ENCODE data around the gene LINGO3. TPM values are rescaled to one million over a fixed set of nuclear protein-coding genes. Genes with fewer than 3 reads are reported as not detected.

The LINGO3 gene
- total and polyA plus RNA-seq, 2 of the 8 experiments (the other 6 are each of a cell fraction or from before 2014, with no cell fraction given) = 0.59 TPM; not detected in 1

GRCh38 chr19:2303211-2303798 lies 4.6 kb downstream of the LINGO3 start:
- Histone ChIP-seq H3K9ac (replicated peaks in 1 of 4; ENCODE audit: extremely low read depth in 1 of 4, low read depth in 3 of 4, low read length in 3 of 4) (no peak overlapping the region), H2AK5ac (ENCODE audit: low read depth, low read length) (peak overlapping the region; percentile 82; the same call in 1 of the 2 replicates), H3K56ac (replicated peaks; ENCODE audit: insufficient read length, low read depth, low read length) (no peak overlapping the region), H3K79me1 (ENCODE audit: low read depth, low read length) (no peaks in the 10 kb centered on the region), H2AFZ (ENCODE audit: low read length) (no peak overlapping the region), H3K9me3 (ENCODE audit: insufficient read depth in 2 of 2, low read depth in 1 of 2, low read length in 1 of 2) (no peaks in the 10 kb centered on the region), H2BK20ac (ENCODE audit: low read length) (peak overlapping the region; percentile 61; the same call in 1 of the 2 replicates), H4K20me1 (replicated peaks in 1 of 2; ENCODE audit: control insufficient read depth in 1 of 2, insufficient read depth in 2 of 2, low read length in 2 of 2) (peaks cover 0 to 4% of the 10 kb centered on the region in 2 experiments), H2BK12ac (ENCODE audit: low read depth, low read length) (peak overlapping the region; percentile 60; the same call in 1 of the 2 replicates), H3K4me3 (ENCODE audit: extremely low read depth in 1 of 4, insufficient read depth in 2 of 4, low read depth in 3 of 4, low read length in 4 of 4) (no peak overlapping the region), H3K27me3 (replicated peaks in 1 of 4; ENCODE audit: control insufficient read depth in 3 of 4, extremely low read depth in 1 of 4, insufficient read depth in 3 of 4, low read length in 3 of 4) (peaks cover 4 to 36% (median 25%) of the 10 kb centered on the region in 4 experiments), H2BK120ac (replicated peaks; ENCODE audit: low read depth, low read length) (no peak overlapping the region), H3K14ac (ENCODE audit: insufficient read length) (no peak overlapping the region), H3K23ac (ENCODE audit: insufficient read length) (no peak overlapping the region), H4K91ac (replicated peaks; ENCODE audit: insufficient read length, low read length) (peak overlapping the region; percentile 39), H3K79me2 (ENCODE audit: control insufficient read depth in 1 of 2, insufficient read depth in 2 of 2, low read length in 2 of 2) (no peaks in the 10 kb centered on the region), H3K36me3 (ENCODE audit: control insufficient read depth in 2 of 4, insufficient read depth in 4 of 4, low read length in 3 of 4) (no peaks in the 10 kb centered on the region), H3K4ac (replicated peaks; ENCODE audit: insufficient read length, low read depth, low read length) (no peak overlapping the region), H3K18ac (ENCODE audit: extremely low read depth, low read length) (no peak overlapping the region), H4K5ac (ENCODE audit: insufficient read length, low read depth, low read length) (no peak overlapping the region), H2BK15ac (ENCODE audit: low read length) (no peak overlapping the region; the same call in 1 of the 2 replicates), H4K8ac (ENCODE audit: extremely low read depth, insufficient read depth, low read length) (no peak overlapping the region), H3K4me1 (replicated peaks in 1 of 4; ENCODE audit: control insufficient read depth in 3 of 4, insufficient read depth in 4 of 4, low read length in 3 of 4) (peaks cover 0 to 17% (median 8%) of the 10 kb centered on the region in 4 experiments; a peak in 5 of 7 replicates), H3K27ac (ENCODE audit: low read depth, low read length) (no peak overlapping the region), H3K23me2 (ENCODE audit: low read depth, low read length) (peaks cover 2% of the 10 kb centered on the region; the same call in 1 of the 2 replicates), H2BK5ac (ENCODE audit: low read depth, low read length) (no peak overlapping the region; the same call in 1 of the 2 replicates), H3K4me2 (ENCODE audit: insufficient read depth in 1 of 2, low read depth in 2 of 2, low read length in 2 of 2) (0 out of 4 replicates have a peak overlapping the region, but pooled peaks of 1 of the 2 experiments have one; percentile 90)
- WGBS, 2 experiments (ENCODE audit: extremely low coverage in 1 of 2, insufficient coverage in 1 of 2, insufficient read length in 1 of 2, insufficient replicate concordance in 2 of 2, low coverage in 1 of 2, low lambda C conversion rate in 2 of 2, missing lambda C conversion rate in 1 of 2) = 86% methylated on average over 19 of the region's 26 CpGs; no CpG with 5 or more reads in 1 of the 2 experiments
- TF ChIP-seq RNF2 (IDR thresholded peaks at IDR 0.05; ENCODE audit: borderline replicate concordance, low read depth, low read length, missing control alignments, poor library complexity, severe bottlenecking) (no peak), BCL11A (IDR thresholded peaks at IDR 0.05; ENCODE audit: low read depth in 2 of 2, low read length in 2 of 2) (no peak), POLR2A (IDR thresholded peaks at IDR 0.05; ENCODE audit: control extremely low read depth in 1 of 2, low read depth in 2 of 2, low read length in 2 of 2) (no peak), HDAC2 (IDR thresholded peaks at IDR 0.05; ENCODE audit: borderline replicate concordance in 1 of 2, low read depth in 2 of 2, low read length in 2 of 2) (peak in 1 of 2 experiments; percentile 69; a peak in 1 of 4 replicates), KDM1A (IDR thresholded peaks at IDR 0.05; ENCODE audit: borderline replicate concordance, low read length) (peak; percentile 97)
- ChIA-PET CTCF (ENCODE audit: partially characterized antibody) (interaction anchor here (0.6 to 2.1 kb wide), 6 partner anchors 11 to 120 kb away, joined by 3 to 11 read pairs (median 5); no protein-coding TSS in a partner anchor), POLR2A (ENCODE audit: partially characterized antibody) (interaction anchor here (0.6 to 1.9 kb wide), 9 partner anchors 9 to 65 kb away, joined by 3 to 7 read pairs (median 4); partner anchors contain the start of gene PEAK3)
- DNase-seq (ENCODE audit: low read depth in 1 of 2, low spot score in 2 of 2) (no peak), FAIRE-seq (no peak)
